Thoracic aorta (tissue), 2 donors: Measurements from ENCODE around the gene SLC10A1. TPM values are rescaled to one million over a fixed set of nuclear protein-coding genes. Genes with fewer than 3 reads are reported as not detected.

Experiments used
- ATAC-seq: fragments of 150-250 bp; one replicate; pipeline ENCODE4 v1.8.0; 2017; ENCODE audit warnings: low read depth; ENCODE audit not compliant: insufficient number of reproducible peaks, low FRiP score
- DNase-seq: peaks from one replicate; pipeline ENCODE4 v3.0.0-alpha.2; 2020; ENCODE audit warnings: low spot score
- H3K27ac ChIP-seq, 2 donors: fragments of 200-600 bp; sonication (generic); 1 replicate in 1 of 2; 2 replicates in 1 of 2; pipeline ENCODE4 v1.5.1; 2016; ENCODE audit warnings: mild to moderate bottlenecking in 2 of 2, moderate library complexity in 2 of 2
- H3K27me3 ChIP-seq: fragments of 200-600 bp; sonication (generic); replicated peaks from 2 replicates; pipeline ENCODE4 v1.6.0; 2016; ENCODE audit warnings: mild to moderate bottlenecking; ENCODE audit not compliant: insufficient read depth
- H3K36me3 ChIP-seq: fragments of 200-600 bp; sonication (generic); one replicate; pipeline ENCODE4 v1.5.1; 2016
- H3K4me1 ChIP-seq, 2 donors: fragments of 200-600 bp; sonication (generic); 1 replicate in 1 of 2; 2 replicates in 1 of 2; pipeline versions ENCODE4 v1.5.1 to v1.6.0; 2016; ENCODE audit warnings: low read depth in 2 of 2, mild to moderate bottlenecking in 1 of 2; ENCODE audit not compliant: control insufficient read depth in 1 of 2
- H3K4me3 ChIP-seq: fragments of 200-600 bp; sonication (generic); 2 replicates; pipeline ENCODE4 v1.5.1; 2016; ENCODE audit warnings: mild to moderate bottlenecking
- H3K9me3 ChIP-seq: fragments of 200-600 bp; sonication (generic); 2 replicates; pipeline ENCODE4 v1.5.1; 2016
- CTCF ChIP-seq: fragments of 200-600 bp; sonication (generic); IDR thresholded peaks from one replicate; pipeline ENCODE4 v1.5.1; 2019; ENCODE audit warnings: antibody characterized with exemption
- total RNA-seq, 2 donors: library from RNA; depleted of rRNA; stranded (reverse); fragments of >200 nt; gene quantifications; one replicate each; pipeline versions ENCODE4 v1.1.0 to v1.2.3, GENCODE V29; 2016

SLC10A1 gene
- total RNA-seq, 2 donors from 2014 or later = not detected

GRCh38 chr14:69755296-69755695, 41.7 kb downstream of the SLC10A1 start:
- Histone ChIP-seq H3K4me3 (no peak overlapping the region), H3K9me3 (no peaks in the 10 kb centered on the region), H3K36me3 (no peaks in the 10 kb centered on the region), H3K27ac (no peak overlapping the region), H3K27me3 (no peaks in the 10 kb centered on the region), H3K4me1 (no peaks in the 10 kb centered on the region)
- no peak for DNase-seq
- no peak for ATAC-seq
- no peak for TF ChIP-seq CTCF

- no peaks in the 10 kb centered on the region for H3K27me3 ChIP-seq
- no peak for ATAC-seq
- no peak overlapping the region for H3K4me3 ChIP-seq
- H3K36me3 ChIP-seq = no peaks in the 10 kb centered on the region
- no peaks in the 10 kb centered on the region for H3K9me3 ChIP-seq
- DNase-seq = no peak
- no peaks in the 10 kb centered on the region for H3K4me1 ChIP-seq
- H3K27ac ChIP-seq = no peak overlapping the region
- TF ChIP-seq CTCF = no peak
Observed at GRCh38 chr14:69754487-69754886, 42.6 kb downstream of the SLC10A1 start.

- Histone ChIP-seq H3K4me1 (no peaks in the 10 kb centered on the region), H3K36me3 (no peaks in the 10 kb centered on the region), H3K4me3 (no peak overlapping the region), H3K9me3 (no peaks in the 10 kb centered on the region), H3K27ac (no peak overlapping the region), H3K27me3 (no peaks in the 10 kb centered on the region)
- TF ChIP-seq CTCF = no peak
- DNase-seq (no peak), ATAC-seq (no peak)
Observed at GRCh38 chr14:69753860-69754259, 43.2 kb downstream of the SLC10A1 start.

GRCh38 chr14:69752773-69753172, 44.3 kb downstream of the SLC10A1 start:
- Histone ChIP-seq H3K4me1 (no peaks in the 10 kb centered on the region), H3K27me3 (no peaks in the 10 kb centered on the region), H3K4me3 (no peak overlapping the region), H3K9me3 (no peaks in the 10 kb centered on the region), H3K36me3 (no peaks in the 10 kb centered on the region), H3K27ac (no peak overlapping the region)
- no peak for TF ChIP-seq CTCF
- DNase-seq (no peak), ATAC-seq (no peak)

- Histone ChIP-seq H3K4me3 (no peak overlapping the region), H3K4me1 (no peaks in the 10 kb centered on the region), H3K27me3 (no peaks in the 10 kb centered on the region), H3K27ac (no peak overlapping the region), H3K9me3 (no peaks in the 10 kb centered on the region), H3K36me3 (no peaks in the 10 kb centered on the region)
- ATAC-seq = no peak
- no peak for DNase-seq
- TF ChIP-seq CTCF = no peak
Observed at GRCh38 chr14:69750495-69750894, 46.5 kb downstream of the SLC10A1 start.
